DMS114 treated with DMSO at 0.1 percent for 48 hours (cell line): ENCODE measurements around the gene CADPS2.

Experiments
- DNase-seq: peaks from one replicate; lab custom pipeline; 2025; ENCODE audit not compliant: unreplicated experiment; lab: John Stamatoyannopoulos, UW

CADPS2 gene

DNA sequence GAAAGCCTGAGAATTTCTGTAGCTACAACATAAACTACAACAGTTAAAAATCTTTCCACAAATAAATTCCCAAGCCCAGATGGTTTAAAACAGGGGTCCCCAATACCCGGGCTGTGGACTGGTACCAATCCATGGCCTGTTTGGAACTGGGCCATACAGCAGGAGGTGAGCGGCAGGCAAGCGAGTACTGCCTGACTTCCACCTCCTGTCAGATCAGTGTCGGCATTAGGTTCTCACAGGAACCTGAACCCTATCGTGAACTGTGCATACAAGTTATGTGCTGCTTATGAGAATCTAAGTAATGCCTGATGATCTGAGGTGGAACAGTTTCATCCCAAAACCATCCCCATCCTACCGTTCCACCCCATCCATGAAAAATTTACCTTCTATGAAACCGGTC lies 421.0 kb downstream of the CADPS2 start:
- DNase-seq = no peak

DNA sequence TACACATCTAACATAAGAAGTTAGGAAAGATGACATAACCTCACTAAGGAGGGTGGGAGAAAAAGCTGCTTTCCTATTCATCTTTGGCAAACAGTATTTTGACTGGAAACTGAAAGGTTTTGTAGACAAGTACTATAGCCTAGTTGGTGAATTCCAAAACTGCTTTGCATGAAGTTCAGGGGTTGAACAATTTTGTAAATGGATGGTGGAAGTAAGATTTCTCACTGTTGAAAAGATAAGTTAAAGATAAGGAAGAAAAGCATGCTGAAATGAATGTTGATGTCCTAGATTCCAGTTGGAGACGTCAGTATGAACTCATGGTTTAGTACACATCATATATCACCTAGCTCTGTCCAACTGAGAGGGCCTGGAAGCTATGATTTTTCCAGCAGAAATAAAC lies 422.6 kb downstream of the CADPS2 start:
- no peak for DNase-seq

DNA sequence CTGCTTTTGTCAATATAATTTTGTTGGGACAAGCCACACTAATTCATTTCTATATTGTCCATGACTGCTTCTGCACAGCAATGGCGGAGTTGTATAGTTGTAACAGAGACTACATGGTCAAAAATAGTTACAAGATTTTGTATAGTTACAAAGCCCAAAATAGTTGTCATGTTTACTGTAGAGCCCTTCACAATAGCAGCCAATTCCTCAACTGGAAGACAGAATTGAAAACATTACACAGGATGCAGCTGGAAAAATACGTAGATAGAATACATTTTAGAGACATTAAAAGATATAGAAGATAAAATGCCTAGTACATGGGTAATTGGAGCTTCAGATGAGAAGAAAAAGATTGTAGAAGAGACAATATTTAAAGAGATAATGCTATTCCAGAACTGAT lies 425.3 kb downstream of the CADPS2 start:
- DNase-seq = no peak

DNA sequence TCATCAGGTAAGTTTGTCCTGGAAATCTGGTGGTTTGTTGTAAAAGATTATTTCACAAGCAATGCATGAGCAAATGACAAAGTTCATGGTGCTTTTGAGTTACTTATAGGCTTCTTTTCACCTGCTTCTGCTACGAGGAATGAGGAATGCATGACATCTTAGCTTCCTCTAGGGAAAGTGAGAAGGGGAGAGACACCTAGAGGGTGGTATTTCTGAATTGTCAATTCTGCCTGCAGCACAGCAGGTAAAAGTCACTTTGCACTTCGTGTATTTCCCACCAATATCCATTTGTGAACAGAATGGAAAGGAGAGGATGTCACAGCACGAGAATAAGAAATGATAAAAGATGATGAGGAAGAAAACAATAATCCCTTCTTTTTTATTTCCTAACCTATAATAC lies 428.3 kb downstream of the CADPS2 start:
- DNase-seq = no peak

DNA sequence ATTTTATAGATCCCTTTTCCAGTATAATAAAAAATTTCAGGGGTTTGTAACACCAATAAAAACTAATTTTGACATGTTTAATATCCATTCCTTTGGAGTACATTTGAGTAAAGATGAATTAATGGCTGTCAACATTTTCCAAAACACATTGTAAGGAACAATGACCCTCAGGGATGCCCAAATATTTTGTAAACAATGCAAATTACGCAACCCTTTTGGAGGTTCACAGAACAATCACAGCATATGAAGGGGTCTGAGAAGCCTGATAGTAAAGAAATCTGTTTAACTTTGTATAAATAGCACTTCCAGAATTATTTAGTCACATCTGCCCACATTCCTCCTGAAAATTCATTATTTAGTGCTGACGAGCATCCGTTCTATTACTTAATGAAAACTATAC lies 428.9 kb downstream of the CADPS2 start:
- no peak for DNase-seq

DNA sequence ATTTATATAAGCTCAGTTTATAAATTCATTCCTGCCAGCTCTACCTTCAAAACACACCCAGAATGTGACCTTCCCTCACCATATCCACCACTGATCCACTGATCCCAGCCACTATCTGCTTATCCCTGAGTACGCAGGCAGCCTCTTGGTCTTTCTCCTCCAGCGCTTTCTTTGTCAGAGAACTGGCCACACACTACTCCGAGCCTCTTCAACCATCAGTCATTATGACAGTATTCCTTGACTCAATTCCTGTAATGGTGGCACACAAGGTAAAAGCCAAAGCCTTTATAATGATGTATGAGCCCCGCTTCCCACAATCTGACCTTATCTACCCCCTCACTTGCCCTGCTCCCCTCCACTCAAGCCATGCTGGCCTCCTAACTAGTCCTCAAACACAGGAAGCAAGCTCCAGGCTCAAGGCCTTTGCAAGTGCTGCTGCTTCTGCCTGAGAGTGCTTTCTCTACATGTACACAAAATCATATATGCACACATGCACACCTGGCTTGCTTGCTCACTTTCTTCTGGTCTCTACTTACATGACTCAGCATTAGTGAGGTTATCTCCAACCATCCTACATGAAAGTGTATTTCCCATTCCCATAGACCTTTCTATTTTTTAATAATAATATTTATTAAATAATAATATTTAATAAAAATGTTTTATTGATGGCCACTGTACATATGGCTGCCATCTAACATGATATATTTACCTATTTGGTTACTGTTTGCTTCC lies 431.3 kb downstream of the CADPS2 start:
- DNase-seq = no peak

DNA sequence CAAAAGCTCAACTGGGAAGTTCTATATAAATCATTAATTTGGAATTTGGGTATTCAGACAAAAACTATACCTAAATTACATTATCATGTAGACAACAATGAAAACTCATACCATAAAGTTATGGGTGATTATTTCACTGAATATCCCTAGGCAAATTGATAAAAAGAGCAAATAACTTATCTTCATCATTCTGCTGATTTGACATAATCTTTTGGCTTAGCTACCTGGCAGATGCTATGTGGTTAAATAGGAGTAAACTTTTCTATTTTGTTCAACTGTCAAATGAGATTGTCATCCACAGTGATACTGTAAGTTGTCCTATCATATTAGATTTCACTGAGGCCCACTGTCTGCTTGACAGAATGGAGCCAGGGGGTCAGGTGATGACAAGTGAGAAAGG lies 432.8 kb downstream of the CADPS2 start:
- no peak for DNase-seq

DNA sequence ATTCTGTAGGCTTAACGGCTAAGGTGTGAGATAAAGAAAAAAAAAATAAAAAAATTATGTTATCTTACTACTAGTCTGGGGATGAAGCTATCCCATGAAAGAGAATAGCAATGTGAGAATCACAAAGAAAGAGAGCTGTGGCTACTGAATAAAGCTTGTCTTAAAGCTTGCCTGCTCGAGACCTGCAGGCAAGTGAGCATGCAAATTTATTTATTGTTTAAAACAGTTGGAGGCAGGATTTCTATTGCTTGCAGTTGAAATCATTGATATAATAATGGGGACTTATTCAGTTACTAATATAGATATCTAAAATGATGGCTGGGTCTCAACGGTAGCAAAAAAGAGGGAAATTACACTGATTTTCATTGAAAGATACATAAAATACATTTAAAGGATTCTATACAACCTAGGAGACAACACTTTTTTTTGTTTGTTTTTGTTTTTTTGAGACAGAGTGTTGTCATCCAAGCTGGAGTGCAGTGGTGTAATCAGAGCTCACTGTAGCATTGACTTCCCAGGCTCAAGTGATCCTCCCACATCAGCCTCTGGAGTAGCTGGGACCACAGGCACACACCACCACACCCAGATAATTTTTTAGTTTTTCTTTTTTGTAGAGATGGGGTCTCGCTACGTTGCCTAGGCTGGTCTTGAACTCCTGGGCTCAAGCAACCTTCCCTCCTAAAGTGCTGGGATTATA lies 437.2 kb downstream of the CADPS2 start:
- no peak for DNase-seq

DNA sequence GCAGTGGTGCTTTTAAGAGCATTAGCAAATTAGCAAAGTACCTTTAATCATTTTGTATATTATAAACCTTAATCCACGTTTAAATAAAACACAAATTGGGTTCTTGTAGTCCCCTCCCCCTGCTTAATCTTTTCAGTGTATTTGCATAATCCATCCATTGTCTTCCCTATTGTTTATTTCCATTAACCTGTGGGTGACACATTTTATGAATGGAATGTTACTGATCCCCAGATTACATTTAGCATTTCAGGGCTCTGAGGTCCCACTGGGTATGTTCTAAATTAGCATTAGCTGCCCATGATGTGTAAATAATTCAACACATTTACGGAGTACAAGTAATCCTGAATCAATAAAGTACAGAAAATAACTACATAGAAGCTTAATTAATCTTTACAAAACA lies 443.3 kb downstream of the CADPS2 start:
- DNase-seq = no peak

DNA sequence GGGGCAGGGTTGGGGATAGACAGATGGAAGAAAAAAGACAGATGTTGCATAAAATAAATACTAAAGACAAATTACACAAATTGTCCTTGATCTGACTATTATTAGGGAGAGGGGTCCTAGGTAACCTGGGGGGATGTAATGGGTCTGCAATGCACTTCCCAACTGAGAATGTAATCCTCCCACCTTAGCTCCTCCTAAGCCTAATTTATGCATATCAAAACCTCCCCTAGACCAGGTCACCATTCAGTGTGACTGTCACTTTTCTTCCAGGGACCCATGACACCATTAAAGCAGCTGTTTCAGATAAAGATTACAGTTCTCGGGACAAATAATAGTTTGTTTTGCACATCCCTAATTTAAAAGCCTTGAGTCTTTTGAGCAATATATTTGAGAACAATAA lies 447.8 kb downstream of the CADPS2 start:
- no peak for DNase-seq

DNA sequence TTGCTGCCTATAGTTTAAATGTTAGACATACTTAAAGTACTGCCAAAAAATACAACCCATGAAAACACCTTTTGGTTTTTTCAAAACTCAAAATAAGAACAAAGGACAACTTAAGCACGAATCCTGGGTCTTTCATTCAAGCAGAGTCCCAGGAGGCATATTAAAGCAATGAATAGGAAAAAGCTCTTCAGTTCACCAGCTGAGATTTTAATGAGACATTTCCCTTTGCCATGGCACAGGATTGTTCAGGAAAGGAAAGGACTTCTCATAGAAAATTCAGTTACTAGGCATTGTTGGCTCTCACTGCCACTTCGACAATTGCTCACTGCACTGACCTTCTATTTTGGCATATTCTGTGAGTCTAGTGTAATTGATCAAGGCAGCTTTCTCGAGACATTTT lies 448.3 kb downstream of the CADPS2 start:
- no peak for DNase-seq

DNA sequence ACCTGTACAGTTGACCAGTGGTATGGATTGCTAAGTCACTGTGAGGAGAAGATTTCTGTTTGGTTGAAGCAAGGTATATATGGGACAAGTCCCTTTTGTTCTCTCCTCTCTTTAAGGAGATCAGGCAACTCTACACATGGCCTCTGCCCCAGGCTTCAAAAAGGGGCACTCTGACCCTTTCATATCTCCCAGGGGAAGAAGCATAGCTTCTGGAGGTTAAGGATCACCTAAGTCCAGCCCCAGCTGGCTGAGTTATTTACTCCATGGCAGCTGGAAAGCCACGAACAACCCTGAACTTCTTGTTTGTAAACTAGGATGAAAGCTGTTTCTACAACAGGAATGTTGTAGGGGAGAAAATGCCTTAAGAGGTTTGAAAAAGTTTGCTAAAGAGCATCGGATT lies 452.5 kb downstream of the CADPS2 start:
- DNase-seq = no peak

DNA sequence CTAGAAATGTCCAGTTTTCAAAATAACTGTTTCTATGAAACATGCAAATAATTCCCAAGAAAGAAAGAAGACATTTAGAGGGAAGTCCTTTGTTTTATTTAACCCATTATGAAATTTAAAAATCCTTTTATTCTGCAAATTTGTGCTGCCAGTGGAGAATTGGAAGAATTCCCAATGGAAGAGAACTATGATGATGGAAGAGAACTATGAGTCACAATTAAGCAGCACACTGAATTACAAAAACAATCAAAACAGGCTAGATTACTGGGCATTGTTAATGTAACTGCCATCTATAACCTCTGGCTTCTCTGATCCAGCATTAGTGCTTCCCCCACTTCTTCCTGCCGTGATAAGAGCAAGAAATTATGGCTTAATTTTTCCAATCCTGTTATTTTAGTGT lies 455.6 kb downstream of the CADPS2 start:
- DNase-seq = no peak

DNA sequence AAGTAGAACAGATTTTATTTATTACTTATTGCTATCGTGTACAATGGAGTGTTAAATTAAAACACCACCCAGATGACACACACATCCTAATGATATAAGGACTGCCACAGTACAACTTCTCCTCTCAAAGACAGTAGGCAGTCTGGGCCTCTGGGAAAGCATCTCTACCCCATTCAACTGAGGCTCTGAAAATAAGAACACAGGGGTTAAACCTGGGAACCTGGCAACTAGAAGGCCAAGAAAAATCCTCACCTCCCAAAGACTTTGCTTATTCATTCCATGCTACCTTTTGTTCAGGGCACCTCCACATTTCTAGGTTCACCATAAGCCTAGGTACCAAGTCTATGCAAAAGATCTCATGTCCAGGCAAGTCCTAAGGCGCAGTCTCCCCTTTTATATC lies 456.3 kb downstream of the CADPS2 start:
- DNase-seq = no peak

DNA sequence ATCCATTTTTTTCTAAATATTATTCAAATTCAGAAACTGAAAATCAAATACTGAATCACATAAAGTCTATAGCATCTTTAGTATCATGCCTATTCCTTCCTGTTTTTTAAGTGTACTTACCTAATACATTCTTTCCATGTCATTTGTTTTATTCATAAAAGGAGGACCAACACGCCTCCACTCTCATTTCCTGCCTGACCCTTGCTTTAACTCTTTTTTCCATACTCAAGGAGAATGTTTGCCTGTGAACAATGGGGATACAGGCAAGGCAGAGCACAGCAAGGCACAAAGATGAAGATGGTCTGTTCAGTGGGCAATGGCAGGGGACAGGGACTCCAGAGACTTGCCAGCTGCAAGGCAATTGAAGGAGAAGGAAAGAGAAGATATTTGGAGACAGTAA lies 460.5 kb downstream of the CADPS2 start:
- DNase-seq = no peak

DNA sequence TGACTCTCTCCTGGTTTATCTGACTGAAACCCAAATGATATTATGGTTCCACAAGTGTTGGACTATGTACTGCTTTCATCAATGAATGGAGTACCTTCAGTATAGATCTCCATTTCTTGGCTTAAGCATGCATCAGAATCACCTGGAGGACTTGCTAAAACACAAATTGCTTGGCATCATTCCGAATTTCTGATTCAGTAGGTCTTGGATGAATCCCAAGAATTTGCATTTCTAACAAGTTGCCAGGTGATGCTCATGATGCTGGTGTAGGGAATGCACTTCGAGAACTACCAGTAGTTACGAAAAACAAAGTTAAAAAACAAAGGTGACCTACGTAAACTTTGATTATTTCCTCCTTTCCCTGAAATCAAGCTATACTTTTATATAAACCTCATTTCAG lies 462.7 kb downstream of the CADPS2 start:
- no peak for DNase-seq

DNA sequence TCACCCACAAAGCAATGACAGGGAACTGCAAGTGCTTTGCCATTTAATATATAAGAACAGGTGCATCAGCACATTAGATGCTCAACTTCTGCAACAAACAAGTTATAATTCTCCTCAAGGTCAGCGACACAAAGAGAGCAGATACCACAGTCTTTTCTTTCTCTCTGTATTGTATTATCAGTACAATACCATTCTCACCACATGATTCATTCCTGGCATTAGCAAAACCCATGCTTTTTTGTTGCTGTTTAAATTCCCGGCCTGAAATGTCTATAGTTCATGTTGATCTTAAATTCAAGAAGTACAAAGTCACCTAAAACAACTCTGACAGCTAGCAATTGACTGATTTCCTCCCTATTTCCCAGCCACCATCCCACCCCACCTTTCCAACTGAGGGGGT lies 469.9 kb downstream of the CADPS2 start:
- no peak for DNase-seq

DNA sequence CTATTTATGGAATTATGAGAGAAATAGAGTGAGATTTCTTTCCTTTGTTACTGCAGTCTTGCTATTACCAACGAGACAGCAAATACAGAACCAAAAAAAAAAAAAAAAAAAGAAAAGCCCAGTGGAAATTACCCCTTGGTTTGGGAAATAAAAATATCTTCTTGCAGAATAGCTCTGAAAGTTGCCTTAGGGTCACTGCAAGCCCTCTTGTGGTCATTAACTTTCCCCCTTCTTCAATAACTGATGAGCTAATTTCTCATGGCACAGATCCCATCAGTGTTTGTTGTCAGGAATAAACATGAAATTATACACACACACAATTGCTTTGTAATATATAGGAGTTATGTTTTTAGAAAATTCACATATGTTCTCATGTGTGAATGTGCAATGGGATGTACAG lies 470.8 kb downstream of the CADPS2 start:
- no peak for DNase-seq

DNA sequence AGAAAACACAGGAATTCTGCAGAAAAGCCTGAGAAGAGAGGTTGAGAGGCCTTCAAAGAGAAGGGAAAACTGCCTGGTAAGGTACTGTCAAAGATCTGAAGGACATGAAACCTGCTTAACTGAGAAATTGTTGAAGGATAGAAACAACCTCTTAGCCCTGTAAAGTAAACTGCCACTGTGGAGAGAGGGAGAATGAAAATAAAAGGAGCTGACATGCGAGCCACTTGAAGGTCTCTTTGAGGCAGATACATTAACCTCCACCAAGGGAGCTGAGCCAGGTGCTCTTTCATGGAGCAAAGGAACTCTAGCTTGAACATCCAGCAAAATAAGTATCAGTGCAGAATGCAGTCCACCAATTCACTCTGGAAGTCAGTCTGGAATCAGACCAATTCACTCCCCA lies 472.9 kb downstream of the CADPS2 start:
- DNase-seq = no peak

DNA sequence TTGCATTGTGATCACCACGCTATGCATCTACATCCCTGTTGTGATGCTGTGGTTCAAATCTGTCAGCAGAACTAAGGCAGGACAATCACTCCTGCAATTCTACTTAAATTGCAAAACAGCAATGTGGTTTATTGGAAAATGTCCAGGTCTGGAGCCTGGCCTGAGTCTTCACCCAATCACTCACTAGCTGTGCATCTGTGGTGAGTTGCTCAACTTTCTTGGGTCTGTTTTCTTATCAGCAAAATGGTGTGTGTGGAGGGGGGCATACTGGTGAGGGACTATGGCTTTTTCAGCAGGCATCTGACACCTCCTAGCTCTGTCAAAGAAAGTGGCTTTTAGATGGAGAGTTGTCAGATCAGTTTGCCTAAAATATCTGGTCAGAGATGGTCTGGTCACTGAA lies 473.4 kb downstream of the CADPS2 start:
- no peak for DNase-seq

DNA sequence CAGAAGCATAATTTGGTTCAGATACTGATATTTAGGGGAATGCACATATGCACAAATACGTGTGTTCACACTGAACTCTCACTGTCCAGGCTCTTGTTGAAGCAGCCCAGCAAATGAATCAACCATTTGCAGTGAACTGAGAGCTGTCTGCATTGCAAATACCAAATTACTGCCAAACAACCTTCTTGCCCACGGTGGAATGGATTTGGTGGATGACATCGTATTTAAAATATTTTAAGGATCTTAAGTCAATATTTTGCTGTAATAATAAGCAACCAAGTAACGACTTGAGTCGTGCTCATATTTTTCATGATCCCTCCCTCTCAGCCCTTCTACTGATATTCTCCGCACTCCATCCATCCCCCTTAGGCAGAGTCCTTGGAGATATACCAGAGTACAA lies 473.8 kb downstream of the CADPS2 start:
- DNase-seq = no peak

DNA sequence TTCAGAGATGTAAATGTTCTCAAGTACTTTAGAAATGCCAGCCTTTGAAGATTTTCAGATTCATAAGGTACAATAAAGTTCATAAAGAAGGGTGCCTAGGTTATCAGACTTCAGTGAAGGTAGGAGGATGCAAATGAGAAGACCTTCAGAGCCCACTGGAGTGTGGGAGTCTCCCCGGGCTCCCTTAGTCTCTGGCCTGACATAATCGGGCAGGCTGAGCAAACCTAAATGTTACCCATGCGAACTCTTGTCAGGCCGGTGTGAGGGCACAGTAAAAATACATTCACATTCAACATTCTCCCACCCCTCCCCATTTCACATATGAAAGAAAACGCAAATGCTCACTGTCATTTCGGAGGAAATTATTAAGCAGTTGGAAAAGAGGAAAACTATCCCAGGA lies 479.1 kb downstream of the CADPS2 start:
- DNase-seq = no peak

DNA sequence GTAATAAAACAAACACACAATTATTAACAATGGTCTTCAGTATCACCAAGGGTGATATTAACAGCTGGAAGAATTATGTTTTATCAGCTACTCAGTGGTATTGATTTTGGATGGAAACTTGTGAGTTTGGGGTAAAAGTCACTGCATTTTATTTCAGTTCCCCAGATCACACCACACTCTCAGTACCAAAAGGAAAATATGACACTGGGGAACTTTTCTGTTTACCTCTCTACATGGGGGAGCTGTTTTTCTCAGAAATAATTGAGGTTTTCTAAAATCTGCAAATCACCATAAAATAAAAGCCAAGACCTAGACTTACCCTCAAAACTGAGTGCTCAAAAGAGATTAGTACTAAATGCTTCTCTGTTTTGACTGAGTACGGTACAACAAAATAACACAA lies 483.1 kb downstream of the CADPS2 start:
- DNase-seq = no peak
